HG03280 (cell line): Measurements from ENCODE around the gene NKX6-2.

ENCODE experiments used
- ATAC-seq: cut with Tn5 transposase; IDR thresholded peaks from one replicate; pipeline ENCODE4 v1.9.1; 2021; ENCODE audit warnings: mild to moderate bottlenecking, moderate library complexity; ENCODE audit not compliant: unreplicated experiment

Gene NKX6-2

GRCh38 chr10:132762267-132762666, 23.7 kb downstream of the NKX6-2 start:
- ATAC-seq, result no peak

- ATAC-seq, result no peak
These were observed 24.4 kb downstream of the NKX6-2 start for GRCh38 chr10:132761395-132762060.

GRCh38 chr10:132758865-132759264, 27.1 kb downstream of the NKX6-2 start:
- ATAC-seq, result no peak

GRCh38 chr10:132757171-132757570, 28.8 kb downstream of the NKX6-2 start:
- no peak for ATAC-seq

GRCh38 chr10:132756591-132756990, 29.4 kb downstream of the NKX6-2 start:
- ATAC-seq, result no peak

- no peak for ATAC-seq
These were observed 30.7 kb downstream of the NKX6-2 start for GRCh38 chr10:132755166-132755711.

GRCh38 chr10:132754071-132754470, 31.9 kb downstream of the NKX6-2 start:
- no peak for ATAC-seq

- ATAC-seq, result no peak
These were observed 32.4 kb downstream of the NKX6-2 start for GRCh38 chr10:132753596-132753995.

- no peak for ATAC-seq
These were observed 33.0 kb downstream of the NKX6-2 start for GRCh38 chr10:132752961-132753360.

GRCh38 chr10:132752378-132752777, 33.6 kb downstream of the NKX6-2 start:
- ATAC-seq, result no peak

- ATAC-seq, result no peak
These were observed 35.0 kb downstream of the NKX6-2 start for GRCh38 chr10:132750936-132751335.

- no peak for ATAC-seq
These were observed 36.6 kb downstream of the NKX6-2 start for GRCh38 chr10:132749371-132749795.

- ATAC-seq, result no peak
These were observed 37.2 kb downstream of the NKX6-2 start for GRCh38 chr10:132748545-132749370.

GRCh38 chr10:132748135-132748534, 37.8 kb downstream of the NKX6-2 start:
- no peak for ATAC-seq

GRCh38 chr10:132746801-132747625, 38.9 kb downstream of the NKX6-2 start:
- ATAC-seq, result no peak

GRCh38 chr10:132746386-132746785, 39.6 kb downstream of the NKX6-2 start:
- no peak for ATAC-seq

- no peak for ATAC-seq
These were observed 40.0 kb downstream of the NKX6-2 start for GRCh38 chr10:132745971-132746370.

- no peak for ATAC-seq
These were observed 40.4 kb downstream of the NKX6-2 start for GRCh38 chr10:132745511-132745910.

GRCh38 chr10:132744839-132745238, 41.1 kb downstream of the NKX6-2 start:
- no peak for ATAC-seq

GRCh38 chr10:132743925-132744490, 41.9 kb downstream of the NKX6-2 start:
- ATAC-seq, result no peak
